B cell (primary cell): Measurements from ENCODE around the gene PISD. TPM values are rescaled to one million over a fixed set of nuclear protein-coding genes. Genes with fewer than 3 reads are reported as not detected.
A peak's percentile ranks its signal among the peaks of the same experiment; 100 is the strongest.

Experiments
- ATAC-seq: fragments of 200-7000 bp; cut with Tn5 transposase; one replicate; pipeline ENCODE4 v1.10.0; 2021; ENCODE audit warnings: low read depth, mild to moderate bottlenecking, moderate number of reproducible peaks, moderate library complexity
- CTCF ChIA-PET: fragments of 350-600 bp; sonication (Branson Sonifier 250); formaldehyde crosslinking; loops from one replicate; lab custom pipeline; 2021; ENCODE audit warnings: antibody characterized with exemption, inconsistent platforms; lab: Charles Lee
- POLR2A ChIA-PET: fragments of 350-600 bp; sonication (Branson Sonifier 250); formaldehyde crosslinking; loops from one replicate; lab custom pipeline; 2021; ENCODE audit warnings: antibody characterized with exemption; lab: Charles Lee
- DNase-seq: peaks from one replicate; pipeline ENCODE4 v3.0.0; 2013
- H2AFZ ChIP-seq: 2 replicates; pipeline ENCODE4 v1.6.1; 2012; ENCODE audit warnings: mild to moderate bottlenecking, low read depth, low read length; ENCODE audit not compliant: insufficient read depth, poor library complexity, severe bottlenecking
- H3K27ac ChIP-seq, 2 donors: 1 replicate in 1 of 2; 2 replicates in 1 of 2; pipeline ENCODE4 v1.5.1; 2012 to 2013; ENCODE audit warnings: low read length in 2 of 2, mild to moderate bottlenecking in 2 of 2, moderate library complexity in 1 of 2
- H3K27me3 ChIP-seq, 4 experiments: fragments of 200-600 bp in 1 of 4; sonication (generic) in 1 of 4; replicated peaks in 1 of 4; 1 replicate in 2 of 4; 2 replicates in 2 of 4; pipeline versions ENCODE4 v1.6.1 to v1.7.0; 2013 to 2016; ENCODE audit warnings: low read length in 3 of 4, mild to moderate bottlenecking in 2 of 4, mixed read lengths in 1 of 4, moderate library complexity in 1 of 4; ENCODE audit not compliant: insufficient read depth in 4 of 4, control insufficient read depth in 3 of 4; ENCODE audit errors: control extremely low read depth in 1 of 4
- H3K36me3 ChIP-seq, 2 experiments: replicated peaks in 1 of 2; 1 replicate in 1 of 2; 2 replicates in 1 of 2; pipeline versions ENCODE4 v1.6.1 to v1.7.1; 2013; ENCODE audit warnings: low read length in 1 of 2; ENCODE audit not compliant: insufficient read depth in 2 of 2, control insufficient read depth in 1 of 2; ENCODE audit errors: control extremely low read depth in 1 of 2, extremely low read depth in 1 of 2
- H3K4me1 ChIP-seq, 2 donors: fragments of 200-600 bp in 1 of 2; sonication (generic) in 1 of 2; 1 replicate in 1 of 2; 2 replicates in 1 of 2; pipeline versions ENCODE4 v1.5.1 to v1.6.1; 2013 to 2017; ENCODE audit warnings: low read length in 2 of 2; ENCODE audit not compliant: control insufficient read depth in 2 of 2, insufficient read depth in 2 of 2
- H3K4me2 ChIP-seq: replicated peaks from 2 replicates; pipeline ENCODE3; 2012; ENCODE audit warnings: mild to moderate bottlenecking, low read depth, low read length; ENCODE audit not compliant: poor library complexity, severe bottlenecking
- H3K4me3 ChIP-seq, 5 experiments: fragments of 200-600 bp in 1 of 5; sonication (generic) in 1 of 5; 1 replicate in 3 of 5; 2 replicates in 2 of 5; pipeline versions ENCODE4 v1.5.1 to v1.7.0; 2011 to 2016; ENCODE audit warnings: low read length in 4 of 5, mild to moderate bottlenecking in 4 of 5, low read depth in 2 of 5, control low read depth in 1 of 5, moderate library complexity in 1 of 5; ENCODE audit not compliant: insufficient read depth in 1 of 5; ENCODE audit errors: control extremely low read depth in 1 of 5, extremely low read depth in 1 of 5
- H3K79me2 ChIP-seq: fragments of 200-600 bp; sonication (generic); one replicate; pipeline ENCODE4 v1.6.0; 2016; ENCODE audit warnings: low read length; ENCODE audit not compliant: control insufficient read depth, insufficient read depth
- H3K9ac ChIP-seq: fragments of 200-600 bp; sonication (generic); 2 replicates; pipeline ENCODE4 v1.6.1; 2017; ENCODE audit warnings: mild to moderate bottlenecking, low read length, moderate library complexity
- H3K9me3 ChIP-seq, 3 donors: one replicate each; pipeline versions ENCODE4 v1.6.1 to v1.7.1; 2013; ENCODE audit warnings: low read length in 2 of 3; ENCODE audit not compliant: control insufficient read depth in 2 of 3, insufficient read depth in 1 of 3; ENCODE audit errors: control extremely low read depth in 1 of 3
- H4K20me1 ChIP-seq: 2 replicates; pipeline ENCODE4 v1.6.0; 2012; ENCODE audit warnings: mild to moderate bottlenecking, low read length; ENCODE audit not compliant: insufficient read depth, control insufficient read depth, poor library complexity, severe bottlenecking
- H3K27ac Mint-ChIP-seq: one replicate; pipeline ENCODE4 v1.8.0; 2021; ENCODE audit warnings: mixed read lengths
- H3K27me3 Mint-ChIP-seq: one replicate; pipeline ENCODE4 v1.8.0; 2021; ENCODE audit warnings: mixed read lengths
- H3K4me1 Mint-ChIP-seq: one replicate; pipeline ENCODE4 v1.8.0; 2021; ENCODE audit warnings: mixed read lengths
- H3K4me3 Mint-ChIP-seq: one replicate; pipeline ENCODE4 v1.8.0; 2021; ENCODE audit warnings: mixed read lengths
- H3K9me3 Mint-ChIP-seq: one replicate; pipeline ENCODE4 v1.8.0; 2022; ENCODE audit warnings: mixed read lengths; ENCODE audit not compliant: insufficient read depth
- EZH2 ChIP-seq: IDR thresholded peaks from 2 replicates; pipeline ENCODE4 v1.6.1; 2012; ENCODE audit warnings: borderline replicate concordance, low read depth, mild to moderate bottlenecking, moderate library complexity, low read length; ENCODE audit not compliant: insufficient read depth, poor library complexity, severe bottlenecking
- WGBS: methylation state at CpG from one replicate; pipeline ENCODE4 v1.1.5; 2013; ENCODE audit warnings: missing lambda C conversion rate; ENCODE audit not compliant: insufficient coverage; 5-methylcytosine and 5-hydroxymethylcytosine counted together
- intact Hi-C: fragments of 100-400 bp; cut with micrococcal nuclease; formaldehyde crosslinking; loops from one replicate; pipeline ENCODE4 v1.10.0; 2022
- polyA plus RNA-seq: library from polyadenylated mRNA; depleted of rRNA; stranded (reverse); fragments of >200 nt; gene quantifications from 2 replicates; pipeline ENCODE4 v1.2.3, GENCODE V29; 2012
- total RNA-seq, 2 donors: library from RNA; stranded (reverse); fragments of 120-200 nt in 1 of 2; gene quantifications; 1 replicate in 1 of 2; 2 replicates in 1 of 2; pipeline versions ENCODE4 v1.2.3 to v1.2.4, GENCODE V29; 2013 to 2022
- TF ChIP-seq, protein P1 (sequence below): fragments of 200-600 bp; IDR thresholded peaks from one replicate; pipeline ENCODE4 v1.8.0; 2022; ENCODE audit warnings: antibody characterized with exemption, mild to moderate bottlenecking

The PISD gene
- total and polyA plus RNA-seq, 2 donors (not counting 1 experiment from before 2014, with no cell fraction given): 35.6 to 52.5 TPM

DNA sequence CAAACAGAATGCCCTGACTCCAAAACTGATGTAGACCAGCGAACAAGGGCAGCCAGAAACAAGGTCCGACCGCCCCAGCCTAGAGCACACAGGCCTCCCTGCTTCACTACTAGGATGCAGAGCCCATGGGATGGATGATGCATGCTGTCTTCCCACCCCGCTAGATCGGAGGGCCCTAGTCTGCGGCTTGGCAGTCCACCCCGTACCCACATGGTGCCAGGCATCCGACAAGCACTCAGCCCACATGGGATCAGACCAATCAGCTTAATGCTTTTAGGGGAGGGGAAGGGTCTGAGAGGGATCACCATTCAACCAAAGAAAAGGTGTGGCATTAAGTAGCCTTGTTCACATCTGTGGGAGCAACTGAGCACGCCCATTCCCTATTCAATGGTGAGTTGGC lies 30.6 kb downstream of the PISD start:
- peaks cover 20% of the 10 kb centered on the region for H4K20me1 ChIP-seq

More for the DNA sequence above, 30.6 kb downstream of the PISD start:
- ChIA-PET POLR2A (interaction anchor here (0.5 to 3.2 kb wide), 4 partner anchors 7 to 138 kb away, joined by 3 to 13 read pairs (median 4); partner anchors contain the start of gene PISD), CTCF (interaction anchor here (0.9 to 7.8 kb wide), 11 partner anchors 8 to 286 kb away, joined by 3 to 88 read pairs (median 6); no protein-coding TSS in a partner anchor)
- ATAC-seq: no peak
- no peak overlapping the region for H2AFZ ChIP-seq
- peak overlapping the region; percentile 79 for H3K4me2 ChIP-seq
- H3K9ac ChIP-seq: no peak overlapping the region
- H3K4me1 ChIP-seq: peaks cover 23 to 55% of the 10 kb centered on the region in 2 donors
- H3K9me3 ChIP-seq: no peaks in the 10 kb centered on the region
- peak overlapping the region; percentile 92 for H3K4me3 Mint-ChIP-seq
- H3K4me3 ChIP-seq: peak overlapping the region in 1 of 5 experiments; percentile 79
- H3K79me2 ChIP-seq: peaks cover 49% of the 10 kb centered on the region
- H3K9me3 Mint-ChIP-seq: no peaks in the 10 kb centered on the region
- intact Hi-C loops: loop anchor here (2.0 to 10.0 kb wide), 5 partner anchors 121 to 1207 kb away; partner anchors contain the start of genes MORC2, MTFP1, PATZ1 and SMTN
- peaks cover 0 to 9% of the 10 kb centered on the region in 2 experiments for H3K36me3 ChIP-seq
- DNase-seq: no peak
- H3K27ac ChIP-seq: peak overlapping the region; percentile 95 to 98
- TF ChIP-seq, protein P1, sequence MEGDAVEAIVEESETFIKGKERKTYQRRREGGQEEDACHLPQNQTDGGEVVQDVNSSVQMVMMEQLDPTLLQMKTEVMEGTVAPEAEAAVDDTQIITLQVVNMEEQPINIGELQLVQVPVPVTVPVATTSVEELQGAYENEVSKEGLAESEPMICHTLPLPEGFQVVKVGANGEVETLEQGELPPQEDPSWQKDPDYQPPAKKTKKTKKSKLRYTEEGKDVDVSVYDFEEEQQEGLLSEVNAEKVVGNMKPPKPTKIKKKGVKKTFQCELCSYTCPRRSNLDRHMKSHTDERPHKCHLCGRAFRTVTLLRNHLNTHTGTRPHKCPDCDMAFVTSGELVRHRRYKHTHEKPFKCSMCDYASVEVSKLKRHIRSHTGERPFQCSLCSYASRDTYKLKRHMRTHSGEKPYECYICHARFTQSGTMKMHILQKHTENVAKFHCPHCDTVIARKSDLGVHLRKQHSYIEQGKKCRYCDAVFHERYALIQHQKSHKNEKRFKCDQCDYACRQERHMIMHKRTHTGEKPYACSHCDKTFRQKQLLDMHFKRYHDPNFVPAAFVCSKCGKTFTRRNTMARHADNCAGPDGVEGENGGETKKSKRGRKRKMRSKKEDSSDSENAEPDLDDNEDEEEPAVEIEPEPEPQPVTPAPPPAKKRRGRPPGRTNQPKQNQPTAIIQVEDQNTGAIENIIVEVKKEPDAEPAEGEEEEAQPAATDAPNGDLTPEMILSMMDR: no peak
- no peak for TF ChIP-seq EZH2
- peaks cover 69% of the 10 kb centered on the region for H3K4me1 Mint-ChIP-seq
- peak overlapping the region; percentile 90 for H3K27ac Mint-ChIP-seq
- WGBS: 96% methylated on average over 8 of the region's 9 CpGs
- H3K27me3 Mint-ChIP-seq: no peaks in the 10 kb centered on the region
- no peaks in the 10 kb centered on the region for H3K27me3 ChIP-seq
